Testis (tissue), 2 donors: Measurements from ENCODE around the gene SLC25A1.

Experiments
- CTCF ChIP-seq, 3 experiments: fragments of 450-650 bp in 2 of 3; fragments of 200-600 bp in 1 of 3; sonication (generic) in 1 of 3; IDR thresholded peaks; one replicate each; pipeline ENCODE4 v1.5.1; 2016 to 2019; ENCODE audit warnings: antibody characterized with exemption in 3 of 3, mild to moderate bottlenecking in 2 of 3, moderate library complexity in 1 of 3
- POLR2A ChIP-seq: fragments of 450-650 bp; IDR thresholded peaks from one replicate; pipeline ENCODE4 v1.6.1; 2017; ENCODE audit warnings: antibody characterized with exemption, mild to moderate bottlenecking, moderate library complexity

- TF ChIP-seq CTCF (IDR thresholded peaks at IDR 0.05) (no peak), POLR2A (no peak)
Observed at GRCh38 chr22:19180740-19181410, 2.3 kb upstream of the SLC25A1 start.
